Panc1 (cell line): ENCODE data around the gene SDF2L1. TPM values are rescaled to one million over a fixed set of nuclear protein-coding genes. Genes with fewer than 3 reads are reported as not detected.
"Not testable (repeated sequence)": the region's sequence is repeated elsewhere in the genome, so short reads cannot be mapped to it uniquely, and the experiment has no call there.

ENCODE experiments used
- ATAC-seq: fragments of 200-7000 bp; cut with Tn5 transposase; 2 replicates; pipeline ENCODE4 v1.9.1; 2020; ENCODE audit warnings: mild to moderate bottlenecking, moderate library complexity
- BruUV-seq: library from RNA; stranded (reverse); fragments of 400-500 nt; replicated peaks from 2 replicates; lab custom pipeline; 2021; lab: Mats Ljungman, UMichigan
- CTCF ChIA-PET: fragments of 300-600 bp; sonication (Branson Sonifier 250); formaldehyde crosslinking; loops from one replicate; lab custom pipeline; 2022; ENCODE audit warnings: antibody characterized with exemption; lab: Charles Lee
- POLR2A ChIA-PET: fragments of 300-600 bp; sonication (Branson Sonifier 250); formaldehyde crosslinking; loops from one replicate; lab custom pipeline; 2022; ENCODE audit warnings: antibody characterized with exemption; lab: Charles Lee
- DNase-seq: peaks from one replicate; pipeline ENCODE4 v3.0.0-alpha.2; 2010; ENCODE audit warnings: low read depth, low spot score
- H3K27ac ChIP-seq: 2 replicates; pipeline ENCODE4 v1.5.1; 2011; ENCODE audit warnings: mild to moderate bottlenecking, low read length, inconsistent platforms
- H3K27me3 ChIP-seq: fragments of 200-500 bp; sonication (Bioruptor generic); 2 replicates; pipeline ENCODE4 v1.6.0; 2014; ENCODE audit warnings: low read length, inconsistent platforms; ENCODE audit not compliant: control insufficient read depth, insufficient read depth
- H3K36me3 ChIP-seq: fragments of 200-500 bp; sonication (Bioruptor generic); 2 replicates; pipeline ENCODE4 v1.5.1; 2014; ENCODE audit warnings: inconsistent platforms, mild to moderate bottlenecking, low read length, moderate library complexity; ENCODE audit not compliant: control insufficient read depth, insufficient read depth
- H3K4me1 ChIP-seq: 2 replicates; pipeline ENCODE4 v1.5.1; 2011; ENCODE audit warnings: inconsistent platforms, mild to moderate bottlenecking, low read length, moderate library complexity; ENCODE audit not compliant: control insufficient read depth, insufficient read depth
- H3K4me3 ChIP-seq, 2 experiments: 2 replicates each; pipeline ENCODE4 v1.5.1; 2011 to 2012; ENCODE audit warnings: low read depth in 2 of 2, low read length in 2 of 2, mild to moderate bottlenecking in 2 of 2, inconsistent platforms in 1 of 2, moderate library complexity in 1 of 2
- H3K9me3 ChIP-seq: fragments of 200-500 bp; sonication (Bioruptor generic); 2 replicates; pipeline ENCODE4 v1.5.1; 2014; ENCODE audit warnings: low read depth, mild to moderate bottlenecking, inconsistent platforms, low read length, moderate library complexity; ENCODE audit not compliant: control insufficient read depth, insufficient read depth
- POLR2AphosphoS5 ChIP-seq: IDR thresholded peaks from 2 replicates; pipeline ENCODE4 v1.6.1; 2012; ENCODE audit warnings: mild to moderate bottlenecking, low read depth, low read length, moderate library complexity
- SIN3A ChIP-seq: IDR thresholded peaks from 2 replicates; pipeline ENCODE4 v1.6.1; 2012; ENCODE audit warnings: low read depth, mild to moderate bottlenecking, low read length, moderate library complexity, borderline replicate concordance; ENCODE audit not compliant: insufficient read depth
- TCF7L2 ChIP-seq: IDR thresholded peaks from 2 replicates; pipeline ENCODE4 v1.6.1; 2011; ENCODE audit warnings: mild to moderate bottlenecking, low read depth, low read length, inconsistent platforms
- in situ Hi-C: cut with HindIII; loops from 2 replicates; pipeline ENCODE4 v1.10.0; 2016; ENCODE audit warnings: low sequenced_read_pairs, low pct_unique_long_range_greater_than_20kb
- intact Hi-C: fragments of 100-400 bp; cut with micrococcal nuclease; formaldehyde crosslinking; loops from one replicate; pipeline ENCODE4 v1.10.0; 2022; ENCODE audit not compliant: unreplicated experiment
- total RNA-seq: library from RNA; stranded (reverse); gene quantifications from one replicate; pipeline ENCODE4 v1.2.1, GENCODE V29; 2021; ENCODE audit not compliant: unreplicated experiment
- TF ChIP-seq, protein P1 (sequence below): fragments of 450-650 bp; IDR thresholded peaks from 2 replicates; pipeline ENCODE4 v1.5.1; 2017; ENCODE audit warnings: mild to moderate bottlenecking
- TF ChIP-seq, protein P2 (sequence below), 2 experiments: IDR thresholded peaks; 2 replicates each; pipeline ENCODE4 v1.6.1; 2011 to 2012; ENCODE audit warnings: low read depth in 2 of 2, control low read depth in 1 of 2, low read length in 1 of 2, mild to moderate bottlenecking in 1 of 2, moderate library complexity in 1 of 2; ENCODE audit not compliant: insufficient read depth in 1 of 2

Gene SDF2L1
- total RNA-seq, 1 experiment from 2014 or later = 66.0 TPM

DNA sequence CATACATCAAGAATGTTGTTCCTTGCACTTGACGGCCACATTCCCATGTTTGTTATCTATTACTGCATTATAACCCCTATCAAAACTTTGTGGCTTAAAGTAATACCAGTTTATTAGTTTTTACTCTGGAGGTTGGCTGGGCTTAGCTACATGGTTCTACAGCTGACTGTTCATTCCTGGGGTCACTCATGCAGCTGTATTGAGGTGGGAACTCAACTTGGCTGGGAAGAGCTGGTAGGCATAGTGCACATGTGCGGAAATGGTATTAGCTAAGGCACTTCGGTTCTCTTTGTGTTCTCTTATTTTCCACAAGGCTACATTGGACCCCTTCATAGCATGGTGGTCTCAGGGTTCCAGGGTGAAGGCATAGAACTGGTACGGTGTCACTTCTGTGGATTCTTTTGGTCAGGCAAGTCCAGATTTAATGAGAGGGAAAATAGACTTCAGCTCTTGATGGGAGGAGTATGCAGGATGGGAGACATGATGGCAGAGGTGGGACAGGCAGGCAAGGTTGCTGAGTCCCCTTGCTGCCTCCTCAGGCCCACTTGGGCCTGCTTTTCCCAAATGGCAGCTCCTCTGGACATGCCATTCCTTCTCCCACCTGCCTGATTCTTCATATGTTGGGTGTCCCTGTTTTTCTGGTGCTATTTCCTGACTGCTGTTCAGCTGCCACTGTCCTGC is 28.4 kb upstream of the SDF2L1 start:
- ATAC-seq (no peak), DNase-seq (no peak)
- TF ChIP-seq POLR2AphosphoS5 = no peak
- TF ChIP-seq, protein P1, sequence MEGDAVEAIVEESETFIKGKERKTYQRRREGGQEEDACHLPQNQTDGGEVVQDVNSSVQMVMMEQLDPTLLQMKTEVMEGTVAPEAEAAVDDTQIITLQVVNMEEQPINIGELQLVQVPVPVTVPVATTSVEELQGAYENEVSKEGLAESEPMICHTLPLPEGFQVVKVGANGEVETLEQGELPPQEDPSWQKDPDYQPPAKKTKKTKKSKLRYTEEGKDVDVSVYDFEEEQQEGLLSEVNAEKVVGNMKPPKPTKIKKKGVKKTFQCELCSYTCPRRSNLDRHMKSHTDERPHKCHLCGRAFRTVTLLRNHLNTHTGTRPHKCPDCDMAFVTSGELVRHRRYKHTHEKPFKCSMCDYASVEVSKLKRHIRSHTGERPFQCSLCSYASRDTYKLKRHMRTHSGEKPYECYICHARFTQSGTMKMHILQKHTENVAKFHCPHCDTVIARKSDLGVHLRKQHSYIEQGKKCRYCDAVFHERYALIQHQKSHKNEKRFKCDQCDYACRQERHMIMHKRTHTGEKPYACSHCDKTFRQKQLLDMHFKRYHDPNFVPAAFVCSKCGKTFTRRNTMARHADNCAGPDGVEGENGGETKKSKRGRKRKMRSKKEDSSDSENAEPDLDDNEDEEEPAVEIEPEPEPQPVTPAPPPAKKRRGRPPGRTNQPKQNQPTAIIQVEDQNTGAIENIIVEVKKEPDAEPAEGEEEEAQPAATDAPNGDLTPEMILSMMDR = no peak
- no peak for TF ChIP-seq TCF7L2
- TF ChIP-seq, protein P2, sequence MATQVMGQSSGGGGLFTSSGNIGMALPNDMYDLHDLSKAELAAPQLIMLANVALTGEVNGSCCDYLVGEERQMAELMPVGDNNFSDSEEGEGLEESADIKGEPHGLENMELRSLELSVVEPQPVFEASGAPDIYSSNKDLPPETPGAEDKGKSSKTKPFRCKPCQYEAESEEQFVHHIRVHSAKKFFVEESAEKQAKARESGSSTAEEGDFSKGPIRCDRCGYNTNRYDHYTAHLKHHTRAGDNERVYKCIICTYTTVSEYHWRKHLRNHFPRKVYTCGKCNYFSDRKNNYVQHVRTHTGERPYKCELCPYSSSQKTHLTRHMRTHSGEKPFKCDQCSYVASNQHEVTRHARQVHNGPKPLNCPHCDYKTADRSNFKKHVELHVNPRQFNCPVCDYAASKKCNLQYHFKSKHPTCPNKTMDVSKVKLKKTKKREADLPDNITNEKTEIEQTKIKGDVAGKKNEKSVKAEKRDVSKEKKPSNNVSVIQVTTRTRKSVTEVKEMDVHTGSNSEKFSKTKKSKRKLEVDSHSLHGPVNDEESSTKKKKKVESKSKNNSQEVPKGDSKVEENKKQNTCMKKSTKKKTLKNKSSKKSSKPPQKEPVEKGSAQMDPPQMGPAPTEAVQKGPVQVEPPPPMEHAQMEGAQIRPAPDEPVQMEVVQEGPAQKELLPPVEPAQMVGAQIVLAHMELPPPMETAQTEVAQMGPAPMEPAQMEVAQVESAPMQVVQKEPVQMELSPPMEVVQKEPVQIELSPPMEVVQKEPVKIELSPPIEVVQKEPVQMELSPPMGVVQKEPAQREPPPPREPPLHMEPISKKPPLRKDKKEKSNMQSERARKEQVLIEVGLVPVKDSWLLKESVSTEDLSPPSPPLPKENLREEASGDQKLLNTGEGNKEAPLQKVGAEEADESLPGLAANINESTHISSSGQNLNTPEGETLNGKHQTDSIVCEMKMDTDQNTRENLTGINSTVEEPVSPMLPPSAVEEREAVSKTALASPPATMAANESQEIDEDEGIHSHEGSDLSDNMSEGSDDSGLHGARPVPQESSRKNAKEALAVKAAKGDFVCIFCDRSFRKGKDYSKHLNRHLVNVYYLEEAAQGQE (IDR thresholded peaks at IDR 0.05; ENCODE audit: insufficient read depth in 1 of 2, low read depth in 2 of 2, low read length in 1 of 2) = no peak
- TF ChIP-seq SIN3A = no peak
- POLR2A ChIA-PET = interaction anchor here (0.6 kb wide), 1 partner anchor 12 kb away, joined by 9 read pairs; no protein-coding TSS in a partner anchor
- Histone ChIP-seq H3K27me3 (no peaks in the 10 kb centered on the region), H3K4me3 (no peak overlapping the region), H3K9me3 (no peaks in the 10 kb centered on the region), H3K4me1 (peaks cover 2% of the 10 kb centered on the region), H3K36me3 (no peaks in the 10 kb centered on the region), H3K27ac (no peak overlapping the region)
- in situ Hi-C loops = no loop called here
- CTCF ChIA-PET = interaction anchor here (0.9 kb wide), 1 partner anchor 32 kb away, joined by 3 read pairs; no protein-coding TSS in a partner anchor
- intact Hi-C loops = no loop called here
- BruUV-seq = no TSS peak

DNA sequence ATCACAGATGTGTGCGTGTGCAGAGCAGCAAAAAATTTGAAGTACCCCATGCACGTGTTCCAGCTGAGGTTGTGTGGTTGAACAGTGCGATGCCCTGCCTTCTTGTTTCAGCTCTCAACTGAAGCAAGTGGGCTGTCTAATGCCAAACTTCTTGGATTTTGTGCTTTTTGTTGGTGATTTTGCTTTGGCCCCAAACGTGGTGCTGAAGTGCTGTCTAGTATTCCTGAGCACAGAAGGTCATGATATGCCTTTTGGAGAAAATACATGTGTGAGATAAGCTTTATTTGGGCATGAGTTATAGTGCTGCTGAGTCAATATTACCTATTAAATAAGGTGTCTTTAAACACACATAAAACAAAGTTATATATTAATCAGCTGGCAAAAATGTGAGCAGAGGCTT is 26.4 kb upstream of the SDF2L1 start:
- Histone ChIP-seq H3K27me3 (no peaks in the 10 kb centered on the region), H3K27ac (no peak overlapping the region), H3K9me3 (no peaks in the 10 kb centered on the region), H3K4me1 (peaks cover 21% of the 10 kb centered on the region), H3K4me3 (no peak overlapping the region), H3K36me3 (no peaks in the 10 kb centered on the region)
- intact Hi-C loops = no loop called here
- TF ChIP-seq, protein P1 = no peak
- TF ChIP-seq POLR2AphosphoS5 = no peak
- TF ChIP-seq, protein P2 (IDR thresholded peaks at IDR 0.05; ENCODE audit: insufficient read depth in 1 of 2, low read depth in 2 of 2, low read length in 1 of 2) = no peak
- no peak for TF ChIP-seq SIN3A
- TF ChIP-seq TCF7L2 = no peak
- BruUV-seq = TSS peak; percentile 36
- ChIA-PET POLR2A (no interaction called here), CTCF (interaction anchor here (0.6 kb wide), 1 partner anchor 34 kb away, joined by 5 read pairs; no protein-coding TSS in a partner anchor)
- DNase-seq = no peak
- no peak for ATAC-seq
- in situ Hi-C loops = no loop called here

DNA sequence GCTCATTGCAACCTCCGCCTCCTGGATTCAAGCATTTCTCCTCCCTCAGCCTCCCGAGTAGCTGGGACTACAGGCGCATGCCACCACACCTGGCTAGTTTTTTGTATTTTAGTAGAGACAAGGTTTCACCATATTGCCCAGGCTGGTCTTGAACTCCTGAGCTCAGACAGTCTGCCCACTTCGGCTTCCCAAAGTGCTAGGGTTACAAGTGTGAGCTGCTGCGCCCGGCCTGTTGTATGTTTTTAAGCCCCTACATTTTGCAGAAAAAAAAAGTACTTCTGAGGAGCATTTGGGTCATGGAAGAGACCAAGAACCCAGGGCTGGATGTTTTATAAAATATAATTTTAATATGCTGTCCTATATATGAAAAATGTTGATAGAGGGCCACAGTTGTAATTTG is 24.8 kb upstream of the SDF2L1 start:
- H3K4me3 ChIP-seq, H3K27ac ChIP-seq, POLR2A ChIA-PET, BruUV-seq, in situ Hi-C loops, intact Hi-C loops, H3K9me3 ChIP-seq, ATAC-seq, H3K36me3 ChIP-seq, DNase-seq, H3K27me3 ChIP-seq: not testable (repeated sequence)
- H3K4me1 ChIP-seq = peaks cover 33% of the 10 kb centered on the region
- CTCF ChIA-PET = interaction anchor here (0.5 kb wide), 1 partner anchor 42 kb away, joined by 7 read pairs; no protein-coding TSS in a partner anchor
